Measurements from ENCODE around the gene ADAM8.
"Not testable (repeated sequence)": the region's sequence is repeated elsewhere in the genome, so short reads cannot be mapped to it uniquely, and the experiment has no call there.

Gene ADAM8

DNA sequence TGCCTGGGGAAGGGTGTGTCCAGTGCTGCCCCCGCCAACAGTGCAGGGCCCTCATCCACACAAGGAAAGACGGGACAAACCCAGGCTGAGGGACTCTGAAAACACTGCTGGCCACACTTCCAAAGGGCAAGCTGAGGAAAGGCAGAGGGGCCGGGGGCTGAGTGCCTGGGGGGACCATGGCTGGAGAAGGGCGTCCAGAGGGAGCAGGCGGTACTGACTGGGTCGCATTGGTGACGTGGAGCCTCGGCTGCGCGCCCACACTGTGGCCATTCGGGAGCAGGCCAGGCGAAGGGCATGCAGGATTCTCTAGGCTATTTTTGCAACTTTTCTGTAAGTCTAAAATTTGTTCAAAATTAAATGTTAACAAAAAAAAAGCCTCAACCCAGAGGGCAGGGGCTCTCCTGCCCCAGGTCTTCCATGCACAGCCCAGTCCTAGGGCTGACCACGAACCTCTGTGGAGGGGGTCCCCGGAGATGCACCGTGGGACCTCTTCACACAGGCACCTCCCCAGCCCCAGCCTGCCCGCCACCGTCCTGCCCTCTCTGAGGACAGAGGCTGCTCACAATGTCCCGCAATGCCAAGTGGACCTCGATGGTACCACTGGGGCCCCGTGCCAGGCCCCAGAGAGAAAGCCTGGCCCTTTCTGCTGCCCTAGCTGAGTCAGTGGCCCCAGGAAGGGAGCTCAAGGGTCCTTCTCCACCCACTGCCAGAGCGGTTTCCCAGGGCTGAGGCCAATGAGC is 10.4 kb downstream of the ADAM8 start:
- no peak for DNase-seq

DNA sequence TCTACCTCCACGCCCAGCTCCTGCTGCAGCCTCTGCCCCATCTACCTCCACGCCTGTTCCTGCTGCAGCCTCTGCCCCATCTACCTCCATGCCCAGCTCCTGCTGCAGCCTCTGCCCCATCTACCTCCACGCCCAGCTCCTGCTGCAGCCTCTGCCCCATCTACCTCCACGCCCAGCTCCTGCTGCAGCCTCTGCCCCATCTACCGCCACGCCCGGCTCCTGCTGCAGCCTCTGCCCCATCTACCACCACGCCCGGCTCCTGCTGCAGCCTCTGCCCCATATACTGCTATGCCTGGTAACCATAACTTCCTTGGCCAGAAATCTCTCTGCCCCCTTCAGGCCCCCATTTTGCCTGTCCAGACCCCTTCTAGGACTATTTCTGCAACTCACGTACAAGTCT is 11.6 kb downstream of the ADAM8 start:
- DNase-seq, result not testable (repeated sequence)

DNA sequence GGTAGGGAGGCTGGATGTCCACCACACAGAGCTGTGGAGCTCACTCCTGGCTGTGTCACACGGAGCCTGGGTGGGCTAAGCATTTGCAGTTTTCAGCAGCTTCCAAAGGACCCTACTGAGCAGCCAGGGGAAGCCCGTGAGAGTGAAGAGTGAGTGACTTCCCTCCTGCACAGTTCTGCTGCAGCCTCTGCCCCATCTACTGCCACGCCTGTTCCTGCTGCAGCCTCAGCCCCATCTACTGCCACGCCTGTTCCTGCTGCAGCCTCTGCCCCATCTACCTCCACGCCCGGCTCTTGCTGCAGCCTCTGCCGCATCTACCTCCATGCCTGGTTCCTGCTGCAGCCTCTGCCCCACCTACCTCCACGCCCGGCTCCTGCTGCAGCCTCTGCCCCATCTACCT is 12.2 kb downstream of the ADAM8 start:
- DNase-seq, result no peak

DNA sequence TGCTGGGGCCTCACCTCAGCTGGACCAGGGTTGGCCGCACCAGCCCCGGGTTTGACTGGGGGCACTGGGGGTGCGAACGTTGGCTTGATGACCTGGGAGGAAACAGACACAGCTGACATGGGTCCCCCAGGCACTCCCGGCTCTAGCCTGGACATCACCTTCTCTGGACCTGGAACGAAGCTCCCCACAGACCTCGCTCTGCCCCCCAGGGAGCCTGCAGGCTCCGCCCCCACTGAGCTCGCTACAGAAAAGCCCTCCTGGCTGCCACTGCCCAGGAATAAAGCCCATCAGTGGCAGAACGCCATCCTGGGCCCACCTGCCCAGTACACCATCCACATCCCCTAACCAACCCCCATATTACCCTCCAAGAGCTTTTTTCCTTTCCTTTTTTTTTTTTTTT is 13.0 kb downstream of the ADAM8 start:
- DNase-seq, result no peak

DNA sequence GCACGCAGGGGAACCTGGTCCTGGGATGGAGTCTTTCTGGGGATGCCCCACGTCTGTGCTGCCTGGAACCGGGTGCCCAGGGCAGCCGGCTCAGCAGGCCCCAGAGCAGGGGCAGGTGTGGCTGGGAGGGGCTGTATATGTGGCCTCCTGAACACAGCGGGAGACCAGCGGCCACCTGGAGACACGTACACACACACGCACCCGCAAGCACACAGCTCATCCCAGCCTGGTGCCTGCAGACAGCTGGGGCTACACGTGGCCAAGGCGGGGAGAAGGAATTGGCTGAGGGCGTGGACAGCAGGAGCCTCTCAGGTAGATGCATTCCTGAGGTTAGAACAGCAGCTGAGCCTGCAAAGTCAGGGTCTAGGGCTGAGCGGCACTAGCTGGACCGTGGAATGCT is 14.0 kb downstream of the ADAM8 start:
- no peak for DNase-seq

DNA sequence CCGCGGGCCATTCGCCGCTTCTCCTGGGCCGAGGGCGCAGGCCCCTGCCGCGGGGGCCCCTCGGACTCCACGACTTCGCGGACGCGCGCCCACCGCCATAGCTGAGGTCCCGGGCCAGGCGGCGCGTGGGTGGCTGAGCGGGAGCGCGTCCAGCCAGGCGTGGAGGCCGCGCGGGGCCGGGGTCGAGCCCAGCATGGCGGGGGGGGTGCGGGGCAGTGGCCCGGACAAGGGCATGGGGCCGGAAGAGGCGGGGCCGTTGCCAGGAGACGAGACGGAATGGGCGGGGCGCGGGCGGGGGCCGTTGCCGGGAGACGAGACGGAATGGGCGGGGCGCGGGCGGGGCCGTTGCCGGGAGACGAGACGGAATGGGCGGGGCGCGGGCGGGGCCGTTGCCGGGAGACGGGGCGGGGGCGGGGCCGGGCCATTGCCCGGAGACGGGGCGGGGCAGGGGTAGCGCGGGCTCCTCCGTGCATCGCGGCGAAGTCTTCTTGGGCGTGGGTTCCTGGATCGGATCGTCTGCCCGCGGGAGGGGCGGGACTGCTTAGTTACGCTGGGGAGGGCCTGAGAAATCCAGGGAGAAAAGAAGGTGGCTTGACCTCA is 14.8 kb downstream of the ADAM8 start:
- DNase-seq, result peak; percentile 83

DNA sequence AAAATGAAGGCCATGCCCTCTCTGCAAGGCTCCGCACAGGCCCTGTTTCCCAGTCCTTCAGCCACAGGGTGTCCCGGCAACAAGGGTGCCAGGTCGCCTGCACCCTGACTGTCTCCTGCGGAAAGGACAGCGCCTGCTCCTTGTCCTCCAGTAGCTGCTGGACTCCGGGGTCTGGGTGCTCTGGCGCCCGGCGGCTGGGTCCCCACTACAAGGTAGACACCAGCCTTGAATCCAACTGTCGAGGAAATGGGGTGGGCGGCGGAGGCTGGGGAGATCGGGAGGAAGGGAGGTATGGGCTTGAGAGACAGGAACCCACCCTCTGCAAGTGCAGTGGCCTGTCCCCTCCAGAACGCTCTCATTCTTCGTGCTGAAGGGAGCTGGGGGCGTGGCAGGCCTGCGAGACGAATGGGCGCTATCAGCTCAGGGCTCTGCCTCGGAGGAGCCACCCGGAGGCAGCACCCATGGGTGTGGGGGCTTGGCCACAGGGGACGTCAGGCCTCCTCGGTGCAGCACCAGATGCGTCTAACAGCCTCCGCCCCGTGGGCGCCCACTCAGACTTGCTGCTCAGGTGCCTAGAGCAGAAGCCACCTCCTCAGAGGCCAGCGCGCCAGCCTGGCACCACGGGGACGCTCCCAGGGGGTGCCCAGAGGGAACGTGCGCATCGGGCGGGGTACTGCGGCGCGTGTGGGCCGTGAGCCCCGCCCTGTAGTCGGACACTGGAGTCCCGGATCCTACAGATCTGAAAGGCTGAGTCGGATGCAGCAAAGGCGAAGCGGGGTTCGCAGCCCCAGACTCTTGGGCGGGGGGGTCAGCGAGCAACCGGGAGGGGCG is 15.6 kb downstream of the ADAM8 start:
- DNase-seq, result peak; percentile 65

DNA sequence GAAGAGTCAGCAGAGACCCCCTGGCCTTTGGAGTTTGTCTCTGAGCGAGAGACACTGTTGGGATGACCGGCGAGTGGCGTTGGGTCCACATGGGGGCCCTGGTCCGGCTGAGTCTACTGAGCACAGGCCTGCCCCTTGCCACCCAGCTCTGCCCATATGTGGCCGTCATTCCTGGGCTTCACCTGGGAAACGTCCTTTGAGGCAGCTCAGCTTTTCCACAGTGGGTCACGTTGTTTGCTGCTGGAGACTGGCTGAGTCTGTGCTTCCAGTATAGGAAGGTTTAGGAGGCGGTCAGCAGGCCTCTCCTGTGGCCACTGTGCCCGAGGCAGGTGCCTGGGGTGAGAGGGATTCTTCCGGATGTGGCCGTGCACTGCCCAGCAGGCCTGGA is 17.1 kb downstream of the ADAM8 start:
- no peak for DNase-seq

DNA sequence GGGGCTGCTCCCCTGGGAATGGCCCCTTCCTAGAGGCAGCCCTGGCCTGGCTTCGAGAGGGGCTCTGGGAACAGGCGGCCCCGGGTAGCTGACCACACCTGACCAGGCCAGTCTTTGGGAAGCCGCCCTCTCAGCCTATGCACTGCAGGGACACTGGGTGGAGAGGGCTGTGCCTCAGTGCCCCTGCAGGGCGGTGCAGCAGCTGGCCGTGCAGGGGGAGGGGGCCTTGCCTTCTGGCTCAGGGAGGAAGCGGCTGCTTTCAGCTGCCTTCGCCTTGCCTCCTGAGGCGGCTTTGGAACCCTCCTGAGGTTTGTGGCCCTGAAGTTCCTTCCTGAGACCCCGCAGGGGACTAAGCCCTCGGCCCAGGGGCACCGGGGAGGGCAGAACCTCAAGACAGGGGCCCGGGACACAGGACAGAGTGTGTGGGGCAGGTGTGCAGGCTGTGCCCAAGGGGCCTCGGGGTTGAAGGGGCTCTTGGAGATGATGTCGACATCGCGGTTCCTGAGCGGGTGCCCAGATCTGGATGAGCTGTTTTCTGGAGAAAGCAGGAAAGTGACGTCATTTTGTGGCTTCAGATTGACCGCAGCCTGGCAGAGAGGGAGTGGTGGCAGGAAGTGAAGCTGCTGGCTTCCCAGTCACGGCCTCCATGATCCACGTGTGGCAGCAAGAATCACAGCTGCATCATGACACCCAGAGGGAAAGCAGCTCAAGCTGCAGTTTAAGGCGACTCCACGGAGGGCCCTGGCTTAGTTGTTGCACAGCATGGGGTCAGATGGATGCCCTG is 17.7 kb downstream of the ADAM8 start:
- DNase-seq, result peak; percentile 70

DNA sequence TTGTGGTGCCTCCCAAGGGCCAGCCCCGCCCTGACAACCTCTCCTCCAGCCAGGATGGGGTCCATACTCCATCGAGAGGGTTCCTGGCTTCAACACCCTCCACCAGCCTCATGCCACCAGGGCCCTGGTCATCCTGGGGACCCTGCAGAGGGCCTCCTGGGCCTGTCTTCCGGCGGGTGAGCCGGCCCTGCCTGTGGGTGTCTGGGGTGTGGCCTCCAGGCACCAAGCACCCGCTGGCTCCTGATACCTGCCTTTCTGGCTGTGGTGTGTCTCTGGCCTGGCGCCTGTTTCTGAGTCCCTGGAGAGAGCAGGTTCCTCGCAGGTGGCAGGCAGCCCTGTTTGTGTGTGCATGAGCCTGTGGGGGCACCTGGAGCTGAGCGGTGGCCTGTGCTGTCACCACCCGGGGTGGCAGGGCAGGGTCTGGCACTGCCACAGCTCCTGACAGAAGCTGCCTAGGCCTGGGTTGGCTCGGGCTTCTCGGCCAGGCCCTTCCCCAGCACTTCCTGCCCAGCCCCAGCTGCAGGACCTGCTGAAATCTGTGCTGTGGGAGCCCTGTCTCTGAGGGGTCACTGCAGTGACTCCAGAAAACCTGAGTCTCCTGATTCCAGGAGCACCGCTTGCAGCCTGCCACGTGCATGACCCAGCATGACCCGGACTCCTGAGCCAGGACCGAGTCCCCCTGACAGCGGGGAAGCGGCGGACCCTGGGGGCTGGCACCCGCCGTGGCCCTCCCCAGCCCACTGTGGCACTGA is 18.4 kb downstream of the ADAM8 start:
- no peak for DNase-seq

DNA sequence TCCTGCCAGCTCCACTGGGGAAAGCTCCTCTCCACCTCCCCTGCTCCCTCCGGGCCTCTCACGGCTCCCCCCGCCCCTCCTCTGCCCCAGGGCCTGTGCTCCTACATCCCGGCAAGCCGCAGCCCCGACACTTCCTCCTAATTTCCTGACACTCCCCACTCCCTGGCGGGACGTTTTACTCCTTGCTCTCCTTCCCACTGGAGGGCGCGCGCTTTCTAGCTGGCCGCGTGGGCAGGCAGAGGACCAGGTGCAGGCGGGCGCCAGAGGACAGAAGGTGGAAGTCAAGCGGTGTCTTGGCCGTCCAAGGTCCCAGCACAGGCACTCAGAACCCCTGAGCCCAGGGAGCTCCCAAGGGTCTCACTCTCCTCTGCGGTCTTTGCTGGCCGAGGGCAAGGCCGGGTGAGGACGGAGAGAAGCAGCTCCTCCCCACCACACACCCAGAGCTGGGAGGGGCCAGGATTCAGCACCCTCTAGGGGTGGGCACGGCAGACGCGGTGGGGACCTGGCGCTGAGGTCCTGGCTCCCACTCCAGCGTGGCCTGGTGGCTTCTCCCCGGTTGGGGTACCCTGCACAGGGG is 19.1 kb downstream of the ADAM8 start:
- DNase-seq, result no peak

DNA sequence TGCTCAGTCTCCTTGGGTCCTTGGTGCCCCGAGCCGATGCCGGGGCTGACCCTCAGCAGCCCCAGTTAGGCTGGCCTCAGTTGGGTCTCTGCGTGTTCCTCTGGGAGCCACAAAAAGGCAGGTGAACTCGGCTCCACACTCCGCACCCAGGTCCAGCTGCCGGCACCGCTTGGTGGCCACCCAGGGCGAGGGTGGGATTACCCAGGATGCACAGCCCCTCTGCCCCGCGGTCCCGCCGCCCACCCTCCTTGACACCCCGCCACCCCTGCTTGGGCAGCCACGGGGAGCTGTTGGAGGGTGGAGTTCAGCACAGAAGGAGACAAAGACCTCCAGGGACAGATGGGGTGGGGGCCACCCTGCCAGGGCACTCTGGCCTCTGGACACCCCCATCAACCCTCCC is 21.3 kb downstream of the ADAM8 start:
- no peak for DNase-seq

DNA sequence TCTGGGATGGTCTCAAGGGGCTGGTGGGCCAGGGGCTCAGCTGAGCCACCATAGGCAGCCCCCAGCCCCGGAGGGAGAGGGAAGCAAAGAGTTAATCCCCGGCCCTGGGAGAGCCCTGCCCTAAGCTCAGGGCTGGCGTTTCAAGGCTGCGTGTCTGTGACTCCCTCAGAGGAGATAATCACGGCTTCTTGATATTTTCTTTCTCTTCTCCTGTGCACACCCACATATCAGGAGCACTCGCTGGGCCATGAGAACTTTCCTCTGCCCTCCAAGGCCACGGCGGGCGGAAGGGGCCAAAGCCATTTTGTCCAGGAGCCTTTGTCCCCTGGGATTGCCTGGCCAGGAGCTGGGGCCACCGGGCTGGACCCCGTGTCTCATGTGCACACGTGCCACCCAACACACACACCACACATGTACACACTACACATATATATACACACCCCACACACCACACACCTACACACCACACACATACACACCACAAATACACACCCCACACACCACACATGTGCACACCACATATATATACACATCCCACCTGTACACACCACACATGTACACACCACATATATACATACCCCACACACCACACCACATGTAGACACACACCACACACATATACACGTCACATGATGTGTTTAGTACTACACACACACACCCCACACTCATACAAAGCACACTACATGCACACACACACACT is 22.1 kb downstream of the ADAM8 start:
- DNase-seq, result no peak

DNA sequence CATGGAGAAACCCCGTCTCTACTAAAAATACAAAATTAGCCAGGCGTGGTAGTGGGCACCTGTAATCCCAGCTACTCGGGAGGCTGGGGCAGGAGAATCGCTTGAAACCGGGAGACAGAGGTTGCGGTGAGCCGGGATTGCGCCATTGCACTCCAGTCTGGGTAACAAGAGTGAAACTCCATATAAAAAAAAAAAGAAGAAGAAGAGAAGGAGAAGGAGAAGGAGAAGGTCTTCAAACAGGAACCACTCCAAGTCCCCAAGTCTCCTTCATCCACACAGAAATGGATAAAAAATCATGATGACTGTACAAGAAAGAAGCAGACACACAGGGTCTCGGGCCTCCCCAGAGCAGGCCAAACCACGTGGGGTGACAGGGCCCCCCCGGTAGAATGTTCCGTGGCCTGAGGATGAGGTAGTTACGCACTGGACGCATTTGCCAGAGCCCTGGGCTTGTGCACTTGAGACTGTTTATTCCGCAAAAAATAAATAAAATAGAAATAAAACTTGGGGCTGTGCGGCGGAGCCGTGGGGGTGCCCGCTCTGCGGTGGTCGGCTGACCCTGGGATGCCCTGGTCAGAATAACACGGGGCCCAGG is 23.2 kb downstream of the ADAM8 start:
- DNase-seq, result no peak

DNA sequence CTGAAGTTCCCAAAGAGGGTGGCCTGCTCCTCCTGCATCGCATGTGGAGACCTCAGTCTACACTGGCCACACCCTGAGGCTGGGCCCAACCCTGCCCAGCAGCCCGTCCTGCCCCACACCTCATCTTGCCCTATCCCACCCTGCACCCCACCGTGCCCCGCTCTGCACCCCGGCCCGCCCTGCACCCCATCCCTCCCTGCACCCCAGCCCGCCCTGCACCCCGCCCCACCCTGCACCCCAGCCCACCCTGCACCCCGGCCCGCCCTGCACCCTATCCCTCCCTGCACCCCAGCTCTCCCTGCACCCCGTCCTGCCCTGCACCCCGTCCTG is 24.5 kb downstream of the ADAM8 start:
- DNase-seq, result no peak

DNA sequence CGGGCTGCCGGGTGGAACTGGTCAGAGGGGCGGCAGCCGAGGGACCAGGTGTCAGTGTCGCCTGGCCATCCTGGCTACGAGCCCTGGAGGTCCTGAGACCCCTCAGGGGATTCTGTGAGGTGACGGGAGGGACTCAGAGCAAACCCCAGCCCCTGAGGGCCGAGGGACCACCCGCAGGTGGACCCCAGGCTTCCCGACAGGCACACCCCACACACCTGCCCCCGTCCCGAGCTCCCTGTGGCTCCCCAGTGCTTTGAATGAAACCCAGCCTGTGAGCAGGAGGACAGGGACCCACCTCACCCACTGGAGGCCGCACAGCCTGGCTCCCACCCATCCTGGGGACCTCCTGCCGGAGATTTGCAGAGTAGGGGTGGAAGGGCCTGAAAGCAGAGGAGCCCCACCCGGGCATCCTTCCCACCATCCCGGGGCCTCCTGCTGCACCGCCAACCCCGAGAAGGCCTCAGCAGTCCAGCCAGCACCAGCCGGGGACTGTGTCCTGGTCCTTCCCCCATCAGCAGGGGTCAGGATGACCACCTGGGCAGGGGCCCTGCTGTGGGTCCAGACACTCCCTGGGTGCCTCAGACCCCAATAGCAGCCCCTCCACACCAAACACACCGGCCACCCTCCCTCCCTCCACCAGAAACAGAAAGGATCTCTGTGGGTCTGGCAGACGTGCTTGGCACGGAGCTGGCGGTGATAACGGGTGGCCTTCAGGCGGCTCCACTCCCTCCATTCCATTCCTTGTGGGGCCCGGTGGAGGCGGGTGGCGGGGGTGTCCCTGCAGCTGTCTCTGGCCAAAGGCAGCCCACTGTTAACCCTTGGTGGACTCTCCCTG is 25.1 kb downstream of the ADAM8 start:
- DNase-seq, result no peak

DNA sequence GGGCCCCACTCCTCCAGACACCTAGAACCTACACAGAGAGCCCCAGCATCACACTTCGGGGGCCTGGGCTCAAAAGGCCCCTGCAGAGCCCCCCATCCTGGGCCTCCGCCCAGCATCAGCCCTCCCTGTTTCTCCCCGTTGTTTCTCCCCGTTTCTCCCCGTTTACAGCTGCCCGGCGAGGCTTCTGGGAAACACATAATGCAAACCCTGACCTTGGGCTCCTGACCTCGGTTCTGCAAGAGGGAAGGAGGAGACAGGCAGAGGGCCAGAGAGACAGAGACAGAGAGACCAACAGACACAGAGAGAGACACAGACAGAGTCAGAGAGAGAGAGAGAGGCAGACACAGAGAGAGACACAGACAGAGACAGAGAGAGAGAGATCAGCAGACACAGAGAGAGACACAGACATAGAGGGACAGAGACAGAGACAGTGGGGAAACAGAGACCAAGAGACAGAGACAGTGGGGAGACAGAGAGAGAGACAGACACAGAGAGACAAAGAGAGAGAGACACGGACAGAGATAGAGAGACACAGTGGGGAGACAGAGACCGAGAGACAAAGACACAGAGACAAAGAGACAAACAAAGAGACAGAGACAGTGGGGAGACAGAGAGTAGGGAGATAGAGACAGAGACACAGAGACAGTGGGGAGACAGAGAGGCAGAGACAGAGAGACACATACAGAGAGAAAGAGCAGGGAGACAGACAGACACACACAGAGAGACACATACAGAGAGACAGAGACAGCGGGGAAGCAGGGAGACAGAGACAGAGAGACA is 26.5 kb downstream of the ADAM8 start:
- no peak for DNase-seq

DNA sequence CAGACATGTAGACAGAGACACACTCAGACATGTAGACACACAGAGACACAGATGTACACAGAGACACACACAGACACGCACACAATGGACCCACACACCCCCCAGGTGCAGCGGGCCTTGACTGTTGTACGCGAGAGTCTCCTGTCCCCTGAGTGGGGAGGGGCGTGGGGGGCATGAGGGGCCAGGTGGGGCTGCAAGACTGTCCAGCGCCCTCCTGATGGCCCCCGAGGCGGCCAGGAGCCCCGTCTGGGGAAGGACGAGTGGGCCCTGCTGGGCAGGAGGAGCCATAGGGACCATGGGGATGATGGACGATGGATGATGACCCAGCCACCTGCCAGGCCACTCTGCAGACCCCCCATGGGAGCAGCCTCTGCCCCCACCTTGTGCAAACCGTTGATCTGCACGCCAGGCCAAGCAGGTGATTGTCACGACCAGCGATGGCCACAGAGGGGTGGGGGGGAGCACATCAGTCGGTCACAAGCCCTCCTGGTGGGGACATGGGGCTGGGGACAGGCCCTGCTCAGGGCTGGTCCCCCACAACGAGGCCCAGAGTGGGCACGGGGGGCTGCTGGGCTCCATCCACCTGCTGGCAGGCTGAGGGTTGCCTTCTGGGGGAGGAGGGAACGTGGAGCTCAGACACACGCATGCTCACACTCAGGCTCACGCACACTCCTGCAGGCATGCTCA is 27.4 kb downstream of the ADAM8 start:
- DNase-seq, result no peak

DNA sequence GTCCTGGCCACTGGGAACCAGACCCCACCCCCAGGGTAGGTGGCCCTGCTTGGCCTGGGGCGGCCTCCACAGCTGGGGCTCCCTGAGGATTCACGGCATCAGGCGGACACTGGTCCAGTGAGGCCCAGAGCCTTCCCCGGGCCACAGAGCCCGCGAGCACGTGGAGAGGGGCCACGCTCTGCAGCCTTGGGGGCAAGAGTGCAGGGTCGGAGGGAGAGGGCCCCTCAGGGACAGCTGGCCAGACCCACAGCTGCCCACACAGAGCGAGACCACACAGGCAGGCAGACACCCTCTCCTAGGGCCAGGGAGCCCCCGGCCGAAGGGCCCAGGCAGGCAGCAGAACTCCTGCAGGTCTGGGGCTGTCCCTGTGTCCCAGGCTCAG is 28.3 kb downstream of the ADAM8 start:
- DNase-seq, result no peak

All from activated CD4-positive, CD25-positive, alpha-beta regulatory T cell treated with anti-CD3 and anti-CD28 coated beads, Interleukin-2, amount 50 U/mL, for 72 hours (primary cell).